Inferior parietal cortex (tissue), 1 donor: Measurements from ENCODE around the gene SNRPB.
A peak's percentile ranks its signal among the peaks of the same experiment; 100 is the strongest.

Source experiments
- DNase-seq: peaks from one replicate; pipeline ENCODE4 v3.0.0-alpha.2; 2016; ENCODE audit errors: extremely low spot score

The SNRPB gene

GRCh38 chr20:2475850-2476741, 5.5 kb upstream of the SNRPB start:
- DNase-seq = no peak

- DNase-seq = no peak
Measured at GRCh38 chr20:2473516-2473915, 2.9 kb upstream of the SNRPB start.

- DNase-seq = peak; percentile 22
Measured at GRCh38 chr20:2469991-2470422, 582 bp downstream of the SNRPB start.

GRCh38 chr20:2468581-2469407, 1.8 kb downstream of the SNRPB start:
- no peak for DNase-seq

DNA sequence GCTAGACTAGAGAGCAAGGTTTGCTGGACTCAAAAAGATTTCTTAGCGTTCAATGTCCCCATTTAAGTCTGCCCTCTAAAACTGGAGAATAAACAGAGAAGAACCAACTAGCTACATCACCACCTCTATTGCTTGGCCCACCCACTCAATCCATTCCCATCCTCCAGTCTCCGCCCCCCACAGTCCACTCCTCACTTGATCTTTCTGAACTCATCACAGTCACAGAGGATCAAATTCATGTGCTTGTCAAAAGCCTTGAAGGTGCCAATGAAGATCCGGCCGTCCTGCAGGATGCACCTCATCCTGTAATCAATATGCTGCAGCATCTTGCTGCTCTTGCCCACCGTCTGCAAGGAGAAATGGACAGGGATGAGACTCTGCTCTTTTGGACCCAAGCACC, 3.2 kb downstream of the SNRPB start:
- no peak for DNase-seq

GRCh38 chr20:2465100-2465499, 5.5 kb downstream of the SNRPB start:
- no peak for DNase-seq

- no peak for DNase-seq
Measured at GRCh38 chr20:2463616-2464365, 6.8 kb downstream of the SNRPB start.

DNA sequence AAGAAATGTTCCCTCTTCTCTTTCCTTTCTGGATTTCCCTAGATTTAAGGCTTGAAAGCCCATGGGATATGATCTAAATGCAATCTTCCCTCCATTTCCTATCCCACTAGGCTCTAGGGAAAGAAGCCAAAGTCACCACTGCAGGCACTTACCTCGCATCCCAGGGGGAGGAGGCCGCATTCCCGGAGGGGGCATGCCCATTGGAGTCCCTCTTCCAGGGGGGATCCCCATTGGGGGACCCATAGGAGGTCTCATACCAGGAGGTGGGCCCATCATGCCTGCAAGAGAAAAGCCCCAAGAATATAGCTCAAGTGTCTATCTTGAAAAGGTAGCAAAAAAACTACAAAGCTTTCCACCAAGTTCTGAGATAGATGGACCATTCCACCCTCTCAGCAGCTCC, 8.1 kb downstream of the SNRPB start:
- no peak for DNase-seq

- no peak for DNase-seq
Measured at GRCh38 chr20:2460752-2461424, 9.7 kb downstream of the SNRPB start.

- DNase-seq = no peak
Measured at GRCh38 chr20:2459981-2460751, 10.4 kb downstream of the SNRPB start.

DNA sequence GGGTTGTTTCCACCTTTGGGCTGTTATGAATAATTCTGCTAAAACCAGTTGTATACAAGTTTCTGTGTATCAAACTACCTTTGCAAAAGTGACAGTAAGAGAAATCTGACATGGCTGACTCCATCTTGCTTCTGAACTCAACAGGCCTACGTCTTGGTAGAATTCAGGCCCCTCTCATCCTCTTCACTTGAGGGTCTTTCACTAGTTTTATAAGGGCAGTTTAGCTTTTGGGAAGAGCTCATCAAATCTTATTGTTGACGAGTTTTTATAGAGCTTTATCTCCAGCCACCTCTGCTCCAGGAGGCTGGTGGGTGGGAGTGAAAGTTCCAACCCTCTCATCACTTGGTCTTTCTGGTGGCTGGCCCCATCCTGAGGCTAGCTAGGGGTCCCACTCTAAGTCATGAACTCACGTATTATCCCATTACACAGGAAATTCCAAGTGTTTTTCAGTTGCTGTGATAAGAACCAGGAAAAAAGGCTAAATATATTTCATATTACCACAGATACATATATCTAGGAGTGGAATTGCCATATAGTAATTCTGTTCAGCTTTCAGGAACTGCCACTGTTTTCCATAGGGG, 11.6 kb downstream of the SNRPB start:
- DNase-seq = no peak

GRCh38 chr20:2455771-2456497, 14.7 kb downstream of the SNRPB start:
- DNase-seq = no peak

- no peak for DNase-seq
Measured at GRCh38 chr20:2453792-2454191, 16.8 kb downstream of the SNRPB start.

DNA sequence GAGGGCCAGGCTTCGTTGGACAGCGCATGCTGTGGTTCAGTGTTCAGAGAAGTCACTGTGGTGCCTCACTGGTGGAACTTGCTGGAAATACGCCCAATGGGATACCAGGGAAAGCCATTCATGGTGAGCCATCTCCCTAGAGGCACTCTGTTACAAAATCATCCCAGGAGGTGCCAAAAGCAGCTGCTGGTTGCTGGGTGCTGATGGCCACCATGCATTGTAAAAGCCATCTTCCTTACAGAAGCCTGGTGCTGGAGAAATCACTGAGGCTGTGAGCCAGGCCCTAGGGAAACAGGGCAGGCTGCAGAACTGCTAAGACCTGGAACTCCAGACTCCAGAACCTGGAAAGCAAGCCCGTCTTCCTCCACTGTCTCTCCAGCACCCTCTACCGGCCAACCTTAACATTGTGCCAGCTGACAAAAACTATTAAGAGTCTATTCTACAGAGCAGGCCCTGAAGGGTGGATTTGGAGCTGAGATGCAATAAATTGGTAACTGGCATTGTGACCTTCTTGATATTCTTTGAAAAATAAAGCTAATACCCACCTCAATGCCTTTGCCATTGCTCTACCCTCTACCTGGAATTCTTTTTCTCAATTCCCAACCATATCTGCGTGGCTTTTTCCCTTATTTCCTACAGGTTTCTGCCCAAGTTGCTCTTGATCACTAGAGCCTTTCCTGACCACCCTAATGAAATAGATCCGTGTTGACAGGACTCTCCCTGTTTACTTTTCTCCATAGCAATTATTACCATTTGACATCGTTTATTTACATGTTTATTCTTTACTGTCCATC, 18.5 kb downstream of the SNRPB start:
- DNase-seq = peak; percentile 89

DNA sequence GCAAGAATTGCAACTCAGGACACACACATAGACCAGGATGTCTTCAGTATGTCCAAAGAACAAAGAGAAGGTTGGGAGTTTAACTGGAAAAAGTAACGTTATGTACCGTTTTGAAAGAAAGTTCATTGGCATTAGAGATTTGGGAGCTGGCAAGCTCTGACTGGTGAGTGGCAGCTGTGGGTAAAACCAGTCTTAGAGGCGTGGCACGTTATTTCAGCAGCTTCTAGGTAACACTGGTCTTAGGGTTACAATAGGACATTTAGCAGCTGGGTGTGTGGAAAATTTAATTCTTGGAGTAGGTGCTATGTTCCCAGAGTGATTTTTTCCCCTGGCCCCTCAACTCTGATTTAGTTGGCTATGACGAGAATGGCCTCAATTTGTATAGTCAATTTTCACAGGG, 19.2 kb downstream of the SNRPB start:
- DNase-seq = no peak

DNA sequence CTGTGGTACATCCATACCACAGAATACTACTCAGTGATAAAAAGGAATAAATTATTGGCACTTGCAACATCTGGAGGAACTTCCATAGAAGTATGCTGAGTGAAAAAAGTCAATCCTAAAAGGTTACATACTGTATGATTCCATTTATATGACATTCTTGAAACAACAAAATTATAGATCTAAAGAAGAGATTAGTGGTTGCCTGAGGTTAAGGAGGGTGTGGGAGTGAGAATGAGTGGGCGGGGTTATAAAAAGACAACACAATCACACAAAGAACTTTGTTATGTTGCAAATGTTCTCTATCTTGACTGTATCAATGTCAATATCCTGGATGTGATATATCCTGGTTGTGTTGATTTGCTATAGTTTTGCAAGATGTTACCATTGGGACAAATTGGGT, 21.2 kb downstream of the SNRPB start:
- DNase-seq = no peak

DNA sequence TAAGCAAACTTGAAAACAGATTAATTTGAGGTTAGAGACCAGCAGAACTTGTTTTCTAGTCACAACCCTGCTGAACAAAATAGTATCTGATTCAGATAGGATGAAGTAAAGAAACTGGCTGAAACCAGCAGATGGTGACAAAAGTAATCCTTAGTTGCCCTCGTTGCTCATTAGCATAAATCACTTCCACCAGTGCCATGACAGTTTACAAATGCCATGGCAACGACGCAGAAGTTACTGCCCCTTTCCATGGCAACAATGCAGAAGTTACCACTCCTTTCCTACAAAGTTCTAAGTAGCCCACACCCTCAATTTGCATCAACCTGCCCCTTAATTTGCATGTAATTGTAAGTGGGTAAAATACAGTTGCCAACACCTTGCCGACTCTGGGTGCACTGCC, 23.7 kb downstream of the SNRPB start:
- no peak for DNase-seq

DNA sequence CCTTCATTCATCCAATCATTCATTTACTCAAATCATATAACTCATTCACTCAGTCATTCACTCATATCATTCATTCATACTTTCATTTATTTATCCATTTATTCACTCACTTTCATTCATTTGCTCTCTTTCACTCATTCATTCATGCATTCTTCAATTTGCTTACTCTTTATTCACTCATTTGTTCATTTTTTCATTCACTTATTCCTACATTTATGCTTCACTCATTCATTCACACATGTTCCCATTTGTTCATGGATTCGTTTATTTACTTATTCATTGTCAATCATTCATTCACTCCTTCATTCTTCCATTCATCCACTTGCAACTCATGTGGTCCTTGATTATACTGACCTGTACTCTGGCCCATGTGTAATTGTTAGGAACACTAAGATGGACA, 39.4 kb downstream of the SNRPB start:
- DNase-seq = no peak

DNA sequence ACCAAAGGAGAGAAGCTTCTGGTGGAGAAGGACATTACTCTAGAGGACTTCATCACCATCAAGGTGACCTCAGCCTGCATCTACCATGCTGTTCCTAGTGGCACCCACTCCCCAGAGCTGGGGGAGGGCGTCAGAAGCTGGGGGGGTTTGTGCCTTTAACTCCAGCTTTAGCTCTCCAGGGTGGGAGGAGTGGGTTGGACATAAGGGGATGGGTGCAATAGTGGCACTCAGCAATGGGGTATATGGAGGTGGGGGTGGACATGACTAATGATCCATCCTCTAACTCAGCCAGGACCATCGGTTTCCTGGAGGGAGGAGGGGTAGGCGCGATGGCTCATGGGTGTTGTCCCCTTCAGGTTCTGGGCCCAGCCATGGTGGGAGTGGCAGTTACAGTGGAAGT, 40.1 kb downstream of the SNRPB start:
- no peak for DNase-seq
